HG02642 (cell line): Measurements from ENCODE around the gene BCAP29.

Source experiments
- ATAC-seq: cut with Tn5 transposase; IDR thresholded peaks from one replicate; pipeline ENCODE4 v1.9.1; 2021; ENCODE audit warnings: mild to moderate bottlenecking; ENCODE audit not compliant: unreplicated experiment, poor library complexity

Gene BCAP29

GRCh38 chr7:107661081-107661864 lies 81.2 kb downstream of the BCAP29 start:
- ATAC-seq, result peak; percentile 62

GRCh38 chr7:107661865-107662379 lies 81.9 kb downstream of the BCAP29 start:
- ATAC-seq, result no peak

- ATAC-seq, result no peak
Measured at GRCh38 chr7:107663196-107663595, 83.2 kb downstream of the BCAP29 start.

- no peak for ATAC-seq
Measured at GRCh38 chr7:107666790-107667189, 86.7 kb downstream of the BCAP29 start.

GRCh38 chr7:107667341-107667740 lies 87.3 kb downstream of the BCAP29 start:
- no peak for ATAC-seq

GRCh38 chr7:107668296-107668695 lies 88.2 kb downstream of the BCAP29 start:
- ATAC-seq, result no peak
